H1 (cell line): Measurements from ENCODE around the gene UCMA. TPM values are rescaled to one million over a fixed set of nuclear protein-coding genes. Genes with fewer than 3 reads are reported as not detected.

Experiments used
- CTCF ChIA-PET: fragments of 300-600 bp; sonication (Branson Sonifier 250); formaldehyde crosslinking; loops from one replicate; lab custom pipeline; 2021; ENCODE audit not compliant: partially characterized antibody; lab: Charles Lee
- POLR2A ChIA-PET: fragments of 300-600 bp; sonication (Branson Sonifier 250); formaldehyde crosslinking; loops from one replicate; lab custom pipeline; 2021; ENCODE audit warnings: inconsistent platforms; ENCODE audit not compliant: partially characterized antibody; lab: Charles Lee
- DNase-seq, 2 experiments: peaks; one replicate each; pipeline versions ENCODE4 v3.0.0 to v3.0.0-alpha.2; 2010 to 2022; ENCODE audit warnings: low spot score in 2 of 2, low read depth in 1 of 2, mixed read lengths in 1 of 2
- FAIRE-seq: peaks from 2 replicates; lab custom pipeline; 2011; peaks lifted over from hg19 to GRCh38; lab: Jason Lieb, UNC
- H2AFZ ChIP-seq: 2 replicates; pipeline ENCODE4 v1.8.1; 2012; ENCODE audit warnings: low read length, inconsistent platforms
- H2AK5ac ChIP-seq: 2 replicates; pipeline ENCODE4 v1.6.1; 2013; ENCODE audit warnings: low read depth, low read length
- H2BK120ac ChIP-seq: replicated peaks from 2 replicates; pipeline ENCODE3; 2013; ENCODE audit warnings: low read depth, low read length, inconsistent platforms
- H2BK12ac ChIP-seq: 2 replicates; pipeline ENCODE4 v1.6.1; 2013; ENCODE audit warnings: low read depth, low read length
- H2BK15ac ChIP-seq: 2 replicates; pipeline ENCODE4 v1.6.1; 2013; ENCODE audit warnings: low read length
- H2BK20ac ChIP-seq: 2 replicates; pipeline ENCODE4 v1.6.1; 2013; ENCODE audit warnings: low read length
- H2BK5ac ChIP-seq: 2 replicates; pipeline ENCODE4 v1.6.1; 2013; ENCODE audit warnings: low read depth, low read length
- H3K14ac ChIP-seq: 2 replicates; pipeline ENCODE4 v1.6.1; 2013; ENCODE audit warnings: inconsistent platforms; ENCODE audit not compliant: insufficient read length
- H3K18ac ChIP-seq: 2 replicates; pipeline ENCODE4 v1.6.1; 2013; ENCODE audit warnings: low read length; ENCODE audit errors: extremely low read depth
- H3K23ac ChIP-seq: 2 replicates; pipeline ENCODE4 v1.6.1; 2013; ENCODE audit warnings: inconsistent platforms; ENCODE audit not compliant: insufficient read length
- H3K23me2 ChIP-seq: 2 replicates; pipeline ENCODE4 v1.6.1; 2013; ENCODE audit warnings: low read depth, low read length
- H3K27ac ChIP-seq: 2 replicates; pipeline ENCODE4 v1.6.1; 2011; ENCODE audit warnings: low read depth, low read length, inconsistent platforms
- H3K27me3 ChIP-seq, 4 experiments: replicated peaks in 1 of 4; 1 replicate in 1 of 4; 2 replicates in 3 of 4; pipeline versions ENCODE4 v1.6.1 to v1.8.1; 2011 to 2013; ENCODE audit warnings: low read length in 3 of 4, mild to moderate bottlenecking in 3 of 4, inconsistent platforms in 2 of 4, mixed read lengths in 2 of 4, moderate library complexity in 1 of 4; ENCODE audit not compliant: control insufficient read depth in 3 of 4, insufficient read depth in 3 of 4; ENCODE audit errors: extremely low read depth in 1 of 4
- H3K36me3 ChIP-seq, 4 experiments: 2 replicates each; pipeline versions ENCODE4 v1.6.1 to v1.8.1; 2011 to 2013; ENCODE audit warnings: mild to moderate bottlenecking in 4 of 4, low read length in 3 of 4, moderate library complexity in 2 of 4, control low read depth in 1 of 4, inconsistent platforms in 1 of 4; ENCODE audit not compliant: insufficient read depth in 4 of 4, control insufficient read depth in 2 of 4
- H3K4ac ChIP-seq: replicated peaks from 2 replicates; pipeline ENCODE3; 2013; ENCODE audit warnings: low read length, low read depth, mixed read lengths, inconsistent platforms; ENCODE audit not compliant: insufficient read length
- H3K4me1 ChIP-seq, 4 experiments: replicated peaks in 1 of 4; 1 replicate in 1 of 4; 2 replicates in 3 of 4; pipeline versions ENCODE4 v1.6.1 to v1.8.1; 2011 to 2013; ENCODE audit warnings: low read length in 3 of 4, inconsistent platforms in 2 of 4, mixed read lengths in 1 of 4; ENCODE audit not compliant: insufficient read depth in 4 of 4, control insufficient read depth in 3 of 4
- H3K4me2 ChIP-seq, 2 experiments: 2 replicates each; pipeline versions ENCODE4 v1.6.1 to v1.8.1; 2011 to 2013; ENCODE audit warnings: low read depth in 2 of 2, low read length in 2 of 2, control low read depth in 1 of 2, inconsistent platforms in 1 of 2, mild to moderate bottlenecking in 1 of 2; ENCODE audit not compliant: insufficient read depth in 1 of 2
- H3K4me3 ChIP-seq, 4 experiments: fragments of 200-600, 300-600 bp in 1 of 4; sonication (generic), shearing (Covaris generic), sonication (Bioruptor Twin) in 1 of 4; 2 replicates each; pipeline versions ENCODE4 v1.5.1 to v1.8.1; 2011 to 2016; ENCODE audit warnings: low read length in 4 of 4, low read depth in 3 of 4, control low read depth in 2 of 4, inconsistent platforms in 2 of 4, mild to moderate bottlenecking in 2 of 4, mixed read lengths in 1 of 4, moderate library complexity in 1 of 4; ENCODE audit not compliant: insufficient read depth in 2 of 4; ENCODE audit errors: extremely low read depth in 1 of 4
- H3K56ac ChIP-seq: replicated peaks from 2 replicates; pipeline ENCODE3; 2013; ENCODE audit warnings: low read depth, mild to moderate bottlenecking, mixed read lengths, low read length, inconsistent platforms; ENCODE audit not compliant: insufficient read length
- H3K79me1 ChIP-seq: 2 replicates; pipeline ENCODE4 v1.6.1; 2013; ENCODE audit warnings: low read depth, low read length, control low read depth
- H3K79me2 ChIP-seq, 2 experiments: 2 replicates each; pipeline versions ENCODE4 v1.6.1 to v1.8.1; 2012 to 2013; ENCODE audit warnings: low read length in 2 of 2, mild to moderate bottlenecking in 2 of 2, inconsistent platforms in 1 of 2; ENCODE audit not compliant: insufficient read depth in 2 of 2, control insufficient read depth in 1 of 2
- H3K9ac ChIP-seq, 4 experiments: replicated peaks in 1 of 4; 1 replicate in 1 of 4; 2 replicates in 3 of 4; pipeline versions ENCODE4 v1.6.1 to v1.8.1; 2011 to 2013; ENCODE audit warnings: low read depth in 3 of 4, low read length in 3 of 4, control low read depth in 2 of 4, mild to moderate bottlenecking in 2 of 4, moderate library complexity in 2 of 4, inconsistent platforms in 1 of 4; ENCODE audit errors: extremely low read depth in 1 of 4
- H3K9me3 ChIP-seq, 2 experiments: 2 replicates each; pipeline versions ENCODE4 v1.6.1 to v1.8.1; 2012 to 2013; ENCODE audit warnings: mild to moderate bottlenecking in 2 of 2, moderate library complexity in 2 of 2, control low read depth in 1 of 2, inconsistent platforms in 1 of 2, low read depth in 1 of 2, low read length in 1 of 2, mixed read lengths in 1 of 2; ENCODE audit not compliant: insufficient read depth in 2 of 2
- H4K20me1 ChIP-seq, 2 experiments: replicated peaks in 1 of 2; 2 replicates each; pipeline versions ENCODE3 to v1.8.1; 2011 to 2013; ENCODE audit warnings: inconsistent platforms in 2 of 2, low read length in 2 of 2, mild to moderate bottlenecking in 1 of 2; ENCODE audit not compliant: insufficient read depth in 2 of 2, control insufficient read depth in 1 of 2
- H4K5ac ChIP-seq: 2 replicates; pipeline ENCODE4 v1.6.1; 2013; ENCODE audit warnings: low read length, low read depth, mixed read lengths, inconsistent platforms; ENCODE audit not compliant: insufficient read length
- H4K8ac ChIP-seq: 2 replicates; pipeline ENCODE4 v1.8.0; 2013; ENCODE audit warnings: mild to moderate bottlenecking, moderate library complexity, low read length, inconsistent platforms; ENCODE audit not compliant: insufficient read depth; ENCODE audit errors: extremely low read depth
- H4K91ac ChIP-seq: replicated peaks from 2 replicates; pipeline ENCODE3; 2013; ENCODE audit warnings: low read length, mixed read lengths, inconsistent platforms; ENCODE audit not compliant: insufficient read length
- ATF3 ChIP-seq: IDR thresholded peaks from 2 replicates; pipeline ENCODE4 v1.6.1; 2011; ENCODE audit warnings: low read depth, mild to moderate bottlenecking, low read length; ENCODE audit not compliant: insufficient read depth
- GABPA ChIP-seq: IDR thresholded peaks from 2 replicates; pipeline ENCODE4 v1.6.1; 2011; ENCODE audit warnings: mild to moderate bottlenecking, low read length, moderate library complexity, borderline replicate concordance; ENCODE audit not compliant: insufficient read depth
- RNF2 ChIP-seq: fragments of 200-900, 300-1000 bp; sonication (generic); IDR thresholded peaks from 2 replicates; pipeline ENCODE4 v1.7.1; 2016; ENCODE audit warnings: borderline replicate concordance, low read depth, mild to moderate bottlenecking, antibody characterized with exemption, low read length; ENCODE audit not compliant: poor library complexity, severe bottlenecking; ENCODE audit errors: missing control alignments
- TEAD4 ChIP-seq: IDR thresholded peaks from 2 replicates; pipeline ENCODE4 v1.6.1; 2012; ENCODE audit warnings: low read depth, low read length, inconsistent platforms, mixed read lengths
- ZNF274 ChIP-seq: IDR thresholded peaks from 2 replicates; pipeline ENCODE4 v1.7.0; 2012; ENCODE audit warnings: low read length, borderline replicate concordance; ENCODE audit errors: extremely low read depth
- WGBS, 2 experiments: shearing (Covaris generic) in 1 of 2; methylation state at CpG; one replicate each; pipeline versions ENCODE4 v1.1.6 to v1.1.7; 2013 to 2015; ENCODE audit warnings: low lambda C conversion rate in 2 of 2, mixed read lengths in 2 of 2, inconsistent platforms in 1 of 2, low coverage in 1 of 2, missing lambda C conversion rate in 1 of 2; ENCODE audit not compliant: insufficient replicate concordance in 2 of 2, insufficient coverage in 1 of 2, insufficient read length in 1 of 2; ENCODE audit errors: extremely low coverage in 1 of 2, missing lambda C conversion rate in 1 of 2; 5-methylcytosine and 5-hydroxymethylcytosine counted together
- polyA plus RNA-seq, 7 experiments: library from polyadenylated mRNA; depleted of rRNA in 3 of 7; stranded (reverse) in 5 of 7; unstranded in 2 of 7; fragments of >200 nt in 5 of 7; fragments of 200-250 nt in 2 of 7; gene quantifications; 1 replicate in 5 of 7; 2 replicates in 1 of 7; 4 replicates in 1 of 7; pipeline versions ENCODE4 v1.2.1 to v1.2.3, GENCODE V29; 2011 to 2013; ENCODE audit warnings: missing spikeins in 2 of 7, mixed read lengths in 2 of 7
- total RNA-seq: library from RNA; stranded (reverse); fragmentation: NEBNext Ultra II Directional; extraction: Animal tissue kit (Norgen Biotek cat#: 25700); gene quantifications from 2 replicates; pipeline ENCODE4 v1.2.1, GENCODE V29; 2021

Gene UCMA
- total and polyA plus RNA-seq, 2 of the 8 experiments (the other 6 are each of a cell fraction or from before 2014, with no cell fraction given), result 1.2 to 4.6 TPM

GRCh38 chr10:13225601-13226000 is 8.6 kb downstream of the UCMA start:
- no peaks in the 10 kb centered on the region for H3K79me2 ChIP-seq
- no peak overlapping the region for H2AFZ ChIP-seq
- no peak overlapping the region for H3K4me2 ChIP-seq
- no peak overlapping the region for H3K23ac ChIP-seq
- no peak overlapping the region for H2BK12ac ChIP-seq
- H3K14ac ChIP-seq, result no peak overlapping the region
- no peak overlapping the region for H4K8ac ChIP-seq
- DNase-seq (no peak), FAIRE-seq (no peak)
- H3K36me3 ChIP-seq, result no peaks in the 10 kb centered on the region
- H3K9me3 ChIP-seq, result no peaks in the 10 kb centered on the region
- H3K79me1 ChIP-seq, result no peaks in the 10 kb centered on the region; the same call in 1 of the 2 replicates
- H4K5ac ChIP-seq, result no peak overlapping the region
- H2BK5ac ChIP-seq, result no peak overlapping the region
- no peak overlapping the region for H3K9ac ChIP-seq
- H2BK15ac ChIP-seq, result no peak overlapping the region
- H2AK5ac ChIP-seq, result no peak overlapping the region
- H3K27me3 ChIP-seq, result no peaks in the 10 kb centered on the region
- H3K4me3 ChIP-seq, result no peak overlapping the region
- H3K18ac ChIP-seq, result no peak overlapping the region
- H3K4ac ChIP-seq, result no peak overlapping the region
- H3K23me2 ChIP-seq, result no peaks in the 10 kb centered on the region
- no peak overlapping the region for H2BK20ac ChIP-seq
- POLR2A ChIA-PET, result interaction anchor here (0.8 to 1.7 kb wide), 2 partner anchors 11 to 12 kb away, joined by 4 read pairs; no protein-coding TSS in a partner anchor
- H3K56ac ChIP-seq, result no peak overlapping the region
- H3K27ac ChIP-seq, result no peak overlapping the region
- 92% methylated on average over 8 of the region's 8 CpGs; no CpG with 5 or more reads in 1 of the 2 experiments for WGBS, 2 experiments
- CTCF ChIA-PET, result interaction anchor here (1.3 to 1.8 kb wide), 2 partner anchors 77 to 443 kb away, joined by 4 to 6 read pairs; no protein-coding TSS in a partner anchor
- no peak overlapping the region for H2BK120ac ChIP-seq
- H4K20me1 ChIP-seq, result no peaks in the 10 kb centered on the region
- TF ChIP-seq ZNF274 (no peak), RNF2 (no peak), ATF3 (no peak), TEAD4 (no peak), GABPA (no peak)
- peaks cover 0 to 2% (median 0%) of the 10 kb centered on the region in 4 experiments; a peak in 2 of 7 replicates for H3K4me1 ChIP-seq
- H4K91ac ChIP-seq, result no peak overlapping the region
